ENCODE measurements around the gene ST6GALNAC5. TPM values are rescaled to one million over a fixed set of nuclear protein-coding genes. Genes with fewer than 3 reads are reported as not detected.

The ST6GALNAC5 gene
- 0.97 and 1.5 TPM in 2 replicates for total RNA-seq

GRCh38 chr1:76867342-76868130, at the start of gene ST6GALNAC5:
Gene ST6GALNAC5, plus strand, starts transcription at chr1:76867480.

